H1 (cell line): ENCODE results near the gene KNCN. TPM values are rescaled to one million over a fixed set of nuclear protein-coding genes. Genes with fewer than 3 reads are reported as not detected.

Experiments
- CTCF ChIA-PET: fragments of 300-600 bp; sonication (Branson Sonifier 250); formaldehyde crosslinking; loops from one replicate; lab custom pipeline; 2021; ENCODE audit not compliant: partially characterized antibody; lab: Charles Lee
- POLR2A ChIA-PET: fragments of 300-600 bp; sonication (Branson Sonifier 250); formaldehyde crosslinking; loops from one replicate; lab custom pipeline; 2021; ENCODE audit warnings: inconsistent platforms; ENCODE audit not compliant: partially characterized antibody; lab: Charles Lee
- DNase-seq, 2 experiments: peaks; one replicate each; pipeline versions ENCODE4 v3.0.0 to v3.0.0-alpha.2; 2010 to 2022; ENCODE audit warnings: low spot score in 2 of 2, low read depth in 1 of 2, mixed read lengths in 1 of 2
- FAIRE-seq: peaks from 2 replicates; lab custom pipeline; 2011; peaks lifted over from hg19 to GRCh38; lab: Jason Lieb, UNC
- H2AFZ ChIP-seq: 2 replicates; pipeline ENCODE4 v1.8.1; 2012; ENCODE audit warnings: low read length, inconsistent platforms
- H2AK5ac ChIP-seq: 2 replicates; pipeline ENCODE4 v1.6.1; 2013; ENCODE audit warnings: low read depth, low read length
- H2BK120ac ChIP-seq: replicated peaks from 2 replicates; pipeline ENCODE3; 2013; ENCODE audit warnings: low read depth, low read length, inconsistent platforms
- H2BK12ac ChIP-seq: 2 replicates; pipeline ENCODE4 v1.6.1; 2013; ENCODE audit warnings: low read depth, low read length
- H2BK15ac ChIP-seq: 2 replicates; pipeline ENCODE4 v1.6.1; 2013; ENCODE audit warnings: low read length
- H2BK20ac ChIP-seq: 2 replicates; pipeline ENCODE4 v1.6.1; 2013; ENCODE audit warnings: low read length
- H2BK5ac ChIP-seq: 2 replicates; pipeline ENCODE4 v1.6.1; 2013; ENCODE audit warnings: low read depth, low read length
- H3K14ac ChIP-seq: 2 replicates; pipeline ENCODE4 v1.6.1; 2013; ENCODE audit warnings: inconsistent platforms; ENCODE audit not compliant: insufficient read length
- H3K18ac ChIP-seq: 2 replicates; pipeline ENCODE4 v1.6.1; 2013; ENCODE audit warnings: low read length; ENCODE audit errors: extremely low read depth
- H3K23ac ChIP-seq: 2 replicates; pipeline ENCODE4 v1.6.1; 2013; ENCODE audit warnings: inconsistent platforms; ENCODE audit not compliant: insufficient read length
- H3K23me2 ChIP-seq: 2 replicates; pipeline ENCODE4 v1.6.1; 2013; ENCODE audit warnings: low read depth, low read length
- H3K27ac ChIP-seq: 2 replicates; pipeline ENCODE4 v1.6.1; 2011; ENCODE audit warnings: low read depth, low read length, inconsistent platforms
- H3K27me3 ChIP-seq, 4 experiments: replicated peaks in 1 of 4; 1 replicate in 1 of 4; 2 replicates in 3 of 4; pipeline versions ENCODE4 v1.6.1 to v1.8.1; 2011 to 2013; ENCODE audit warnings: low read length in 3 of 4, mild to moderate bottlenecking in 3 of 4, inconsistent platforms in 2 of 4, mixed read lengths in 2 of 4, moderate library complexity in 1 of 4; ENCODE audit not compliant: control insufficient read depth in 3 of 4, insufficient read depth in 3 of 4; ENCODE audit errors: extremely low read depth in 1 of 4
- H3K36me3 ChIP-seq, 4 experiments: 2 replicates each; pipeline versions ENCODE4 v1.6.1 to v1.8.1; 2011 to 2013; ENCODE audit warnings: mild to moderate bottlenecking in 4 of 4, low read length in 3 of 4, moderate library complexity in 2 of 4, control low read depth in 1 of 4, inconsistent platforms in 1 of 4; ENCODE audit not compliant: insufficient read depth in 4 of 4, control insufficient read depth in 2 of 4
- H3K4ac ChIP-seq: replicated peaks from 2 replicates; pipeline ENCODE3; 2013; ENCODE audit warnings: low read length, low read depth, mixed read lengths, inconsistent platforms; ENCODE audit not compliant: insufficient read length
- H3K4me1 ChIP-seq, 4 experiments: replicated peaks in 1 of 4; 1 replicate in 1 of 4; 2 replicates in 3 of 4; pipeline versions ENCODE4 v1.6.1 to v1.8.1; 2011 to 2013; ENCODE audit warnings: low read length in 3 of 4, inconsistent platforms in 2 of 4, mixed read lengths in 1 of 4; ENCODE audit not compliant: insufficient read depth in 4 of 4, control insufficient read depth in 3 of 4
- H3K4me2 ChIP-seq, 2 experiments: 2 replicates each; pipeline versions ENCODE4 v1.6.1 to v1.8.1; 2011 to 2013; ENCODE audit warnings: low read depth in 2 of 2, low read length in 2 of 2, control low read depth in 1 of 2, inconsistent platforms in 1 of 2, mild to moderate bottlenecking in 1 of 2; ENCODE audit not compliant: insufficient read depth in 1 of 2
- H3K4me3 ChIP-seq, 4 experiments: fragments of 200-600, 300-600 bp in 1 of 4; sonication (generic), shearing (Covaris generic), sonication (Bioruptor Twin) in 1 of 4; 2 replicates each; pipeline versions ENCODE4 v1.5.1 to v1.8.1; 2011 to 2016; ENCODE audit warnings: low read length in 4 of 4, low read depth in 3 of 4, control low read depth in 2 of 4, inconsistent platforms in 2 of 4, mild to moderate bottlenecking in 2 of 4, mixed read lengths in 1 of 4, moderate library complexity in 1 of 4; ENCODE audit not compliant: insufficient read depth in 2 of 4; ENCODE audit errors: extremely low read depth in 1 of 4
- H3K56ac ChIP-seq: replicated peaks from 2 replicates; pipeline ENCODE3; 2013; ENCODE audit warnings: low read depth, mild to moderate bottlenecking, mixed read lengths, low read length, inconsistent platforms; ENCODE audit not compliant: insufficient read length
- H3K79me1 ChIP-seq: 2 replicates; pipeline ENCODE4 v1.6.1; 2013; ENCODE audit warnings: low read depth, low read length, control low read depth
- H3K79me2 ChIP-seq, 2 experiments: 2 replicates each; pipeline versions ENCODE4 v1.6.1 to v1.8.1; 2012 to 2013; ENCODE audit warnings: low read length in 2 of 2, mild to moderate bottlenecking in 2 of 2, inconsistent platforms in 1 of 2; ENCODE audit not compliant: insufficient read depth in 2 of 2, control insufficient read depth in 1 of 2
- H3K9ac ChIP-seq, 4 experiments: replicated peaks in 1 of 4; 1 replicate in 1 of 4; 2 replicates in 3 of 4; pipeline versions ENCODE4 v1.6.1 to v1.8.1; 2011 to 2013; ENCODE audit warnings: low read depth in 3 of 4, low read length in 3 of 4, control low read depth in 2 of 4, mild to moderate bottlenecking in 2 of 4, moderate library complexity in 2 of 4, inconsistent platforms in 1 of 4; ENCODE audit errors: extremely low read depth in 1 of 4
- H3K9me3 ChIP-seq, 2 experiments: 2 replicates each; pipeline versions ENCODE4 v1.6.1 to v1.8.1; 2012 to 2013; ENCODE audit warnings: mild to moderate bottlenecking in 2 of 2, moderate library complexity in 2 of 2, control low read depth in 1 of 2, inconsistent platforms in 1 of 2, low read depth in 1 of 2, low read length in 1 of 2, mixed read lengths in 1 of 2; ENCODE audit not compliant: insufficient read depth in 2 of 2
- H4K20me1 ChIP-seq, 2 experiments: replicated peaks in 1 of 2; 2 replicates each; pipeline versions ENCODE3 to v1.8.1; 2011 to 2013; ENCODE audit warnings: inconsistent platforms in 2 of 2, low read length in 2 of 2, mild to moderate bottlenecking in 1 of 2; ENCODE audit not compliant: insufficient read depth in 2 of 2, control insufficient read depth in 1 of 2
- H4K5ac ChIP-seq: 2 replicates; pipeline ENCODE4 v1.6.1; 2013; ENCODE audit warnings: low read length, low read depth, mixed read lengths, inconsistent platforms; ENCODE audit not compliant: insufficient read length
- H4K8ac ChIP-seq: 2 replicates; pipeline ENCODE4 v1.8.0; 2013; ENCODE audit warnings: mild to moderate bottlenecking, moderate library complexity, low read length, inconsistent platforms; ENCODE audit not compliant: insufficient read depth; ENCODE audit errors: extremely low read depth
- H4K91ac ChIP-seq: replicated peaks from 2 replicates; pipeline ENCODE3; 2013; ENCODE audit warnings: low read length, mixed read lengths, inconsistent platforms; ENCODE audit not compliant: insufficient read length
- EZH2 ChIP-seq: fragments of 200-600 bp; sonication (generic); IDR thresholded peaks from 2 replicates; pipeline ENCODE4 v1.7.1; 2012; ENCODE audit warnings: low read depth, mild to moderate bottlenecking, moderate library complexity, low read length, inconsistent platforms; ENCODE audit not compliant: severe bottlenecking
- SAP30 ChIP-seq: fragments of 300-600 bp; sonication (generic); IDR thresholded peaks from 2 replicates; pipeline ENCODE4 v1.7.1; 2012; ENCODE audit warnings: low read length, moderate library complexity, mild to moderate bottlenecking, inconsistent platforms; ENCODE audit not compliant: insufficient read depth, insufficient replicate concordance
- WGBS, 2 experiments: shearing (Covaris generic) in 1 of 2; methylation state at CpG; one replicate each; pipeline versions ENCODE4 v1.1.6 to v1.1.7; 2013 to 2015; ENCODE audit warnings: low lambda C conversion rate in 2 of 2, mixed read lengths in 2 of 2, inconsistent platforms in 1 of 2, low coverage in 1 of 2, missing lambda C conversion rate in 1 of 2; ENCODE audit not compliant: insufficient replicate concordance in 2 of 2, insufficient coverage in 1 of 2, insufficient read length in 1 of 2; ENCODE audit errors: extremely low coverage in 1 of 2, missing lambda C conversion rate in 1 of 2; 5-methylcytosine and 5-hydroxymethylcytosine counted together
- polyA plus RNA-seq, 7 experiments: library from polyadenylated mRNA; depleted of rRNA in 3 of 7; stranded (reverse) in 5 of 7; unstranded in 2 of 7; fragments of >200 nt in 5 of 7; fragments of 200-250 nt in 2 of 7; gene quantifications; 1 replicate in 5 of 7; 2 replicates in 1 of 7; 4 replicates in 1 of 7; pipeline versions ENCODE4 v1.2.1 to v1.2.3, GENCODE V29; 2011 to 2013; ENCODE audit warnings: missing spikeins in 2 of 7, mixed read lengths in 2 of 7
- total RNA-seq: library from RNA; stranded (reverse); fragmentation: NEBNext Ultra II Directional; extraction: Animal tissue kit (Norgen Biotek cat#: 25700); gene quantifications from 2 replicates; pipeline ENCODE4 v1.2.1, GENCODE V29; 2021

KNCN gene
- total and polyA plus RNA-seq, 2 of the 8 experiments (the other 6 are each of a cell fraction or from before 2014, with no cell fraction given), result not detected

DNA sequence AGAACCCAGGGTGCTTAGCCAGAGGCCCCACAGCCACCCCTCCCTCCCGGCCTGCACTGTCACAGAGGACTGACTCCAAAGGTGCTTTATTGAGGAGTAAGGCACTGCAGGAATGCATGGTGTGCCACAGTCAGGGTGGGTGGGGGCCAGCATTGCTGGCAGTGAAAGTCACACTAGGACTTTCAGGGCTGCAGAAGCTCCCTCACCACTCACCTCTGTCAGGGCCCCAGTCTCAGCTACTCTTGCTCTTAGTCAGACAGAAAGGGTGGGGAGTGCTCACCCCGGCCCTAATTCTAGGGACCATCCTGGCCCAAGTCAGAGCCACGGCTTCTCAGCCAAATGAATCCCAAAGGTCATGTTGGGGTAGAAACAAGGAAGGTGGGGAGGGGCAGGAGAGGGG is 19.4 kb downstream of the KNCN start:
- peaks cover 0 to 5% (median 3%) of the 10 kb centered on the region in 4 experiments; a peak in 6 of 7 replicates for H3K4me1 ChIP-seq
- no peak overlapping the region for H3K18ac ChIP-seq
- H2BK15ac ChIP-seq, result no peak overlapping the region
- H2BK120ac ChIP-seq, result no peak overlapping the region
- CTCF ChIA-PET, result interaction anchor here (0.9 to 25.0 kb wide), 12 partner anchors 12 to 118 kb away, joined by 3 to 1068 read pairs (median 8); partner anchors contain the start of genes DMBX1, KNCN and MKNK1
- H3K4me2 ChIP-seq, result no peak overlapping the region; a peak in 1 of 4 replicates
- H2AK5ac ChIP-seq, result no peak overlapping the region
- no peak overlapping the region for H3K56ac ChIP-seq
- no peak overlapping the region for H3K27ac ChIP-seq
- H3K23me2 ChIP-seq, result peaks cover 7% of the 10 kb centered on the region; the same call in 1 of the 2 replicates
- no peak overlapping the region for H2AFZ ChIP-seq
- H3K79me2 ChIP-seq, result no peaks in the 10 kb centered on the region
- H2BK20ac ChIP-seq, result no peak overlapping the region
- no peak overlapping the region for H2BK12ac ChIP-seq
- no peaks in the 10 kb centered on the region for H3K9me3 ChIP-seq
- H3K36me3 ChIP-seq, result no peaks in the 10 kb centered on the region
- H4K91ac ChIP-seq, result no peak overlapping the region
- FAIRE-seq, result no peak
- TF ChIP-seq EZH2 (peak; percentile 12), SAP30 (no peak)
- TF ChIP-seq, all 59 proteins: peak for 1
- Histone ChIP-seq H2BK5ac (no peak overlapping the region), H3K27me3 (peaks cover 27 to 82% (median 67%) of the 10 kb centered on the region in 4 experiments), H4K8ac (no peak overlapping the region; the same call in 1 of the 2 replicates), H3K23ac (no peak overlapping the region), H3K14ac (no peak overlapping the region), H3K4me3 (no peak overlapping the region), H3K79me1 (no peaks in the 10 kb centered on the region), H3K9ac (no peak overlapping the region), H4K5ac (no peak overlapping the region), H4K20me1 (peaks cover 2 to 3% of the 10 kb centered on the region in 2 experiments), H3K4ac (no peak overlapping the region)
- no peak for DNase-seq
- POLR2A ChIA-PET, result interaction anchor here (0.9 kb wide), 1 partner anchor 85 kb away, joined by 3 read pairs; no protein-coding TSS in a partner anchor
- WGBS, 2 experiments, result 75% methylated on average over 2 of the region's 3 CpGs; no CpG with 5 or more reads in 1 of the 2 experiments
